GDM1 (cell line): ENCODE data around the gene HBM.
"Not testable (repeated sequence)": the region's sequence is repeated elsewhere in the genome, so short reads cannot be mapped to it uniquely, and the experiment has no call there.

ENCODE experiments used
- DNase-seq: peaks from one replicate; lab custom pipeline; 2025; lab: John Stamatoyannopoulos, UW

Gene HBM

GRCh38 chr16:165539-166374, at the start of gene HBM:
HBM (plus strand) TSS chr16:165978; CDS start chr16:165998, 20 bp downstream.
- DNase-seq = no peak

- DNase-seq = no peak
Measured at GRCh38 chr16:116015-116414, 49.8 kb upstream of the HBM start.

GRCh38 chr16:117379-118365, 48.1 kb upstream of the HBM start:
- peak; percentile 52 for DNase-seq

- no peak for DNase-seq
Measured at GRCh38 chr16:118857-119256, 46.9 kb upstream of the HBM start.

GRCh38 chr16:119295-119694, 46.5 kb upstream of the HBM start:
- no peak for DNase-seq

GRCh38 chr16:119835-120491, 45.8 kb upstream of the HBM start:
- no peak for DNase-seq

GRCh38 chr16:120756-121155, 45.0 kb upstream of the HBM start:
- no peak for DNase-seq

GRCh38 chr16:122361-122760, 43.4 kb upstream of the HBM start:
- no peak for DNase-seq

GRCh38 chr16:123558-124350, 42.0 kb upstream of the HBM start:
- DNase-seq = not testable (repeated sequence)

- DNase-seq = no peak
Measured at GRCh38 chr16:125011-125410, 40.8 kb upstream of the HBM start.

GRCh38 chr16:129075-129474, 36.7 kb upstream of the HBM start:
- no peak for DNase-seq

GRCh38 chr16:130533-131173, 35.1 kb upstream of the HBM start:
- DNase-seq = no peak

- DNase-seq = no peak
Measured at GRCh38 chr16:132120-132519, 33.7 kb upstream of the HBM start.

GRCh38 chr16:133716-134115, 32.1 kb upstream of the HBM start:
- DNase-seq = no peak

- DNase-seq = no peak
Measured at GRCh38 chr16:138049-138417, 27.7 kb upstream of the HBM start.

- no peak for DNase-seq
Measured at GRCh38 chr16:140175-140857, 25.5 kb upstream of the HBM start.

- DNase-seq = no peak
Measured at GRCh38 chr16:142405-142967, 23.3 kb upstream of the HBM start.

GRCh38 chr16:143047-143446, 22.7 kb upstream of the HBM start:
- no peak for DNase-seq

- DNase-seq = no peak
Measured at GRCh38 chr16:143456-143855, 22.3 kb upstream of the HBM start.

GRCh38 chr16:144797-145252, 21.0 kb upstream of the HBM start:
- DNase-seq = no peak
